GM23248 (cell line): ENCODE data around the gene SART1.

Experiments used
- EZH2 ChIP-seq: fragments of 200-600 bp; sonication (generic); IDR thresholded peaks from 2 replicates; pipeline ENCODE4 v1.6.1; 2018; ENCODE audit warnings: antibody characterized with exemption, mild to moderate bottlenecking; ENCODE audit not compliant: insufficient read depth, poor library complexity, severe bottlenecking
- EZH2phosphoT487 ChIP-seq: fragments of 200-600 bp; sonication (generic); IDR thresholded peaks from 2 replicates; pipeline ENCODE4 v1.6.1; 2018; ENCODE audit warnings: antibody characterized with exemption, moderate library complexity, mild to moderate bottlenecking, low read depth; ENCODE audit not compliant: insufficient read depth

GRCh38 chr11:65944191-65944590, 17.3 kb upstream of the SART1 start:
- TF ChIP-seq EZH2 (no peak), EZH2phosphoT487 (no peak)
